ENCODE measurements around the gene PCSK6.

Gene PCSK6

GRCh38 chr15:101368086-101368780 is 121.3 kb downstream of the PCSK6 start:
- TF ChIP-seq CTCF (IDR thresholded peaks at IDR 0.05; ENCODE audit: low read depth, low read length): no peak
- H3K4me3 ChIP-seq (ENCODE audit: low read depth, low read length): no peak overlapping the region

- no peak overlapping the region for H3K4me3 ChIP-seq (ENCODE audit: low read depth, low read length)
- no peak for TF ChIP-seq CTCF (IDR thresholded peaks at IDR 0.05; ENCODE audit: low read depth, low read length)
Observed at GRCh38 chr15:101366853-101367252, 122.7 kb downstream of the PCSK6 start.

GRCh38 chr15:101362986-101363566 is 126.4 kb downstream of the PCSK6 start:
- no peak for TF ChIP-seq CTCF (IDR thresholded peaks at IDR 0.05; ENCODE audit: low read depth, low read length)
- no peak overlapping the region for H3K4me3 ChIP-seq (ENCODE audit: low read depth, low read length)

- TF ChIP-seq CTCF (IDR thresholded peaks at IDR 0.05; ENCODE audit: low read depth, low read length): no peak
- no peak overlapping the region for H3K4me3 ChIP-seq (ENCODE audit: low read depth, low read length)
Observed at GRCh38 chr15:101362359-101362758, 127.1 kb downstream of the PCSK6 start.

- TF ChIP-seq CTCF (IDR thresholded peaks at IDR 0.05; ENCODE audit: low read depth, low read length): no peak
- no peak overlapping the region for H3K4me3 ChIP-seq (ENCODE audit: low read depth, low read length)
Observed at GRCh38 chr15:101361418-101361817, 128.1 kb downstream of the PCSK6 start.

GRCh38 chr15:101359365-101359947 is 130.1 kb downstream of the PCSK6 start:
- no peak for TF ChIP-seq CTCF (IDR thresholded peaks at IDR 0.05; ENCODE audit: low read depth, low read length)
- H3K4me3 ChIP-seq (ENCODE audit: low read depth, low read length): no peak overlapping the region

GRCh38 chr15:101358895-101359294 is 130.6 kb downstream of the PCSK6 start:
- H3K4me3 ChIP-seq (ENCODE audit: low read depth, low read length): no peak overlapping the region
- no peak for TF ChIP-seq CTCF (IDR thresholded peaks at IDR 0.05; ENCODE audit: low read depth, low read length)

Data from WI38 (cell line).